Measurements from ENCODE around the gene C12orf76. TPM values are rescaled to one million over a fixed set of nuclear protein-coding genes. Genes with fewer than 3 reads are reported as not detected.

The C12orf76 gene
- total RNA-seq, 1 experiment from 2014 or later: 3.6 TPM

- DNase-seq (ENCODE audit: low read depth): no peak
- in situ Hi-C loops (cut with HindIII; ENCODE audit: low pct_unique_long_range_greater_than_20kb, low sequenced_read_pairs): no loop called here
Measured at GRCh38 chr12:110001596-110001995, 46.7 kb downstream of the C12orf76 start.

DNA sequence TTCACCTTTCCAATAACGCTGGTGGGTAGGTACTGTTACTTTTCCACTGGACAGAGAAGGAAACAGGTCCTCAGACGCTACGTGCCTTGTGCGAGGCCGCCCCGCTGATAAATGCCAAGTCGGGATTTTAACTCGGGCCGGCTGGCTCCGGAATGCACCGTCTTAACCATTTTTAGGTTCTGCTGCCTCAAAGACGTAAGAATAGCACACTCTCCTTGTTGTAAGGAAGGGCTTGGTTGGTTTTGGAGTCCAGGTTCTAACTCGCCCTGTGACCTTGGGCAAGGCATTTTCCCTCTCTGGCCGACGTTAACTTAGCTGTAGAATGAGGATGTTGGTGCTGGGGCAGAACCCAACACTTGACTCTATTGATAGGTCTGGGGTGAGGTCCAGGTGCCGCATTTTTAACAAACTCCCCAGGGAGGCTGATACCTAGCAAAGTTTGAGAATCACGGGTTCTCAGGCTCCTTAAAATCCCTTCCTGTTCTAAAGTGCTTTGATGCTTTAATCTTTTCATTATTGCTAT lies 48.3 kb downstream of the C12orf76 start:
- no peak for DNase-seq (ENCODE audit: low read depth)
- in situ Hi-C loops (cut with HindIII; ENCODE audit: low pct_unique_long_range_greater_than_20kb, low sequenced_read_pairs): no loop called here

DNA sequence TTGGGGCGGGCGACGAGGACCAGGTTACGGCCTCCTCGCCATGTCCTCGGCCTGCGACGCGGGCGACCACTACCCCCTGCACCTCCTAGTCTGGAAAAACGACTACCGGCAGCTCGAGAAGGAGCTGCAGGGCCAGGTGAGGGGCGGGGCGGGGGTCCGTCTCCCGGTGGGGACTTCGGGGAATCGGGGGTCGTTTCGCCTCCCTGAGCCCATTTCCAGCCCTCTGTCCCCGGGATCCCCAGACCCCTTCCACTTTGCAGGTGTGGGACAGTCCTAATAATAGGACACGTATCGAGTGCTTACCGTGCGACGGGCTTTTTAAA lies 48.7 kb downstream of the C12orf76 start:
- no peak for DNase-seq (ENCODE audit: low read depth)
- in situ Hi-C loops (cut with HindIII; ENCODE audit: low pct_unique_long_range_greater_than_20kb, low sequenced_read_pairs): no loop called here

DNA sequence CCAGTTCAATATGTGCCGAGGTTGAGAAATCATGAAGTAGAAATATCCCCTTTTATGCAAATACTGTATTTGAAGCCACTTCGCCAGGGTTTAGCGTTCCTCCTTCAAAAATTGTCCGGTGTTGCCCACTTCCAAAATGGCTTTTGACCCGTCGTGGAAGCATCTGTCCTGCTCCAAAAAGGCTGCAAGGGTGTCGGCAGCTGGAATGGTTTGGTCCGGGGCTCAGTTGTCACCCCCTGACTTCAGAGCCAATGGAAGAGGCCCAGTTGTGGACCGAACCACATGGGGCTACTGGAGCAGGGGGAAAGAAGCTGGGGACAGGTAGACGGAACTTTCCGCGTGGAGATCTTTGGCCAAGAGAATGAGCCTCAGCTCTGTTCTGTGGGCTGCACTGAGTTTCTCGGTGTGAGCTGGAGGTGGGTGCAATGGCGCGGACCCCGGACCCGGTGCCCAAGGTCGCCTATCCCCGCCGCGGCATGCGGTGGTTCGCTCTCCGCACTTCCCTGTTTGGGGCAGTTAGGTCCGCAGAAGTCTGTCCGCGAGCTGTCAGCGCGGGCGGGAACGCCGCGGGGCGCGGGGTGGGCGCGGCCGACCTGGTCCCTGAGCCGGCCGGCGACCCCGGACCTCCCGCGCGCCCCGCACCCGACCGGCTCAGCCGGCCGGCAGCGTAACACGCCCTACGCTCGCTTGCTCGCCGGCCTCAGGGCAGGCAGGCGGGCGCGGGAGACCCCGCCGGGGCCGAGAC lies 49.2 kb downstream of the C12orf76 start, which contains the start of gene ANKRD13A:
TSS of gene ANKRD13A (plus strand) at position 527 of the 745 bp plus-strand sequence. CDS start 259 bp downstream, outside the sequence.
- in situ Hi-C loops (cut with HindIII; ENCODE audit: low pct_unique_long_range_greater_than_20kb, low sequenced_read_pairs): no loop called here

DNA sequence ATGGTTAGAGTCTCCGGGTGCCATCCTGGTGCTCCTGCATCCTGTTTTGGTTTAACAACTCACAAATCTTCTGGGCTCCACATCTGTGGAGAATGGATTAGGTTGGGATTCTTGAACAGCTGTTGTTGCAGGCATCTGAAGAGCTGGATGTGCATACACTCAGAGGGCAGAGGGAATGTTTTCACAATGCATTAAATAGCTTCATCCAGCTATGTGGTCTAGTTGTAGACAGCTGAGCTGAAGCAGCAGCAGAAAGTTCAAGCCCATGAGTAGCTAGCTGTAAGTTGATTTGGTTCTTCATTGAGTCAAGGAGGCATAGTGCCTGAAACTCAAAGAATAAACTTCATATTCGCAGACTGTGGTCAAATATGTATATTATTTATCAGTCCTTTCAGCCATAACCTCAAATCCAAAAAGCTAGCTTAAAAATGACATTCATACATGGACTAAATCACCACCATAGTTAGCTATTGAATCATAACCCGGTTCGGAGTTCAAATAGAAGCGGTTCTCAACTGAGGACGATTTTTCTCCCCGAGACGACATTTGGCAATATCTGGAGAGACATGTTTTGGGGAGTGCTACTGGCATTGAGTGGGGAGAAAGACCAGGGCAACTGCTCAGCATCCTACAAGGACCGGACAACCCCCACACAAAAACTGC lies 50.0 kb downstream of the C12orf76 start:
- in situ Hi-C loops (cut with HindIII; ENCODE audit: low pct_unique_long_range_greater_than_20kb, low sequenced_read_pairs): no loop called here
- DNase-seq (ENCODE audit: low read depth): no peak

More for the DNA sequence above, 49.2 kb downstream of the C12orf76 start, which contains the start of gene ANKRD13A:
- DNase-seq (ENCODE audit: low read depth): peak; percentile 83

DNA sequence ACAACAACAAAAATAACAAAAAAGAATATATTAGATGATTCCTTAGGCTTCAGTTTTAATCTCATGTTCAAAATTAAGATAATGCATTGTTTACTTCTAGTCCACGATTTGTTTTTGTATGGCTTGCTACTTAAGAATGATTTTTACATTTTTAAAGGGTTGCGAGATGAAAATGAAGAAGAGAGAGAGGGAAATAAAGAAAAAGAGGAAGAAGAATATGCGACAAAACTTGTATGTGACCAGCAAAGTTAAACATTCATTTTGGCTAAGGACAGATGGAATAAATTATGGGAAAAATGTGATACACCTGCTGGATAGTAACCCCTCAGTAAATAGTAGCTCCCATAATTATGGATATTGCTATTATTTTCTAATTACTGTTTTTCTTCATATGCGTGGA lies 50.9 kb downstream of the C12orf76 start:
- no peak for DNase-seq (ENCODE audit: low read depth)

GRCh38 chr12:109996483-109996853 lies 51.9 kb downstream of the C12orf76 start:
- in situ Hi-C loops (cut with HindIII; ENCODE audit: low pct_unique_long_range_greater_than_20kb, low sequenced_read_pairs): no loop called here

More for the DNA sequence above, 50.9 kb downstream of the C12orf76 start:
- in situ Hi-C loops (cut with HindIII; ENCODE audit: low pct_unique_long_range_greater_than_20kb, low sequenced_read_pairs): no loop called here

GRCh38 chr12:109995686-109996482 lies 52.4 kb downstream of the C12orf76 start, which contains the start of gene GIT2:
TSS of gene GIT2 (minus strand) at chr12:109996368. CDS start at chr12:109996224, 144 bp downstream.
- in situ Hi-C loops (cut with HindIII; ENCODE audit: low pct_unique_long_range_greater_than_20kb, low sequenced_read_pairs): no loop called here
- DNase-seq (ENCODE audit: low read depth): peak; percentile 81

More at GRCh38 chr12:109996483-109996853, 51.9 kb downstream of the C12orf76 start:
- no peak for DNase-seq (ENCODE audit: low read depth)

DNA sequence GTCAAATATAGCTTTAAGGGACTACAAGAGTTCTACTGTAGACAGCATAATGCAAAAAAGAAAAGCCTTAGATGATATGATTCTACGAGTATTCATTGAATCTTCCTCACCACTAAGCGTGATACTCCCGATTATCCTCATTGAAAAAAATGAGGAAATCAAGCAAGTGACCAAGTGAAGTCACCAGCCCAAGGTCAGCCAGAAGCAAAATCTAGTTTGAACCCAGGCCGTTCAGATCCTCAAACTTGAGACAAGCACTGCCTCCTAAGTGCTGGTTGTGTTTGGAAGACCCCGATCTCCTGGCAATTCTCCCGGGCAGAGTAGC lies 53.0 kb downstream of the C12orf76 start:
- DNase-seq (ENCODE audit: low read depth): no peak
- in situ Hi-C loops (cut with HindIII; ENCODE audit: low pct_unique_long_range_greater_than_20kb, low sequenced_read_pairs): no loop called here

- in situ Hi-C loops (cut with HindIII; ENCODE audit: low pct_unique_long_range_greater_than_20kb, low sequenced_read_pairs): no loop called here
- no peak for DNase-seq (ENCODE audit: low read depth)
Measured at GRCh38 chr12:109994401-109995175, 53.7 kb downstream of the C12orf76 start.

DNA sequence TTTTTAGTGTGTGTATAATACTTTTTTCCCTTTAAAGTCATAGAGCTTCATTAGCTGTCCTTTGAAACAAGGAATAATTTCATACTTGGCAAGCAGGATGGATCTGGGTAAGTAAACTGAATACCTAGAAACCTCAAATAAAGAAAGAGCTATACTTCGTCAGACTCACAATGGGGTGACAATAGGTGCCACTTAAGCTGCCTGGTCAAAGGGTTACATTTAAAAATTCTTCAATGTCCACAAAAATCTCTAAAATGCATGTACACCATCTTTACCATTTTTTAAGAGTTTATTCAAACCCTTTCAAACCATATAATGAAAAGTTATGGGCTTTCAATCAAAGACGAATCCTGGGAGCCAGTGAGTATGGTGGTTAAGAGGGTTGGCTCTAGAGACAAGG lies 55.2 kb downstream of the C12orf76 start:
- no peak for DNase-seq (ENCODE audit: low read depth)
- in situ Hi-C loops (cut with HindIII; ENCODE audit: low pct_unique_long_range_greater_than_20kb, low sequenced_read_pairs): no loop called here

GRCh38 chr12:109991586-109991985 lies 56.7 kb downstream of the C12orf76 start:
- in situ Hi-C loops (cut with HindIII; ENCODE audit: low pct_unique_long_range_greater_than_20kb, low sequenced_read_pairs): no loop called here
- DNase-seq (ENCODE audit: low read depth): no peak

Other genes with a start within 250 kb of the C12orf76 start
- not detected in 2 replicates for gene TRPV4, start 215.1 kb downstream of the C12orf76 start, total RNA-seq (2014; rRNA removed; shearing (Covaris generic); ENCODE audit: low replicate concordance)
- gene GLTP, start 168.0 kb downstream of the C12orf76 start, total RNA-seq (2014; rRNA removed; shearing (Covaris generic); ENCODE audit: low replicate concordance): 24.2 and 25.0 TPM in 2 replicates
- gene TCHP, start 148.2 kb downstream of the C12orf76 start, total RNA-seq (2014; rRNA removed; shearing (Covaris generic); ENCODE audit: low replicate concordance): 2.0 and 5.2 TPM in 2 replicates
- gene GIT2, start 52.2 kb downstream of the C12orf76 start, total RNA-seq (2014; rRNA removed; shearing (Covaris generic); ENCODE audit: low replicate concordance): 4.5 and 8.0 TPM in 2 replicates
- 5.7 and 6.7 TPM in 2 replicates for gene ANKRD13A, start 49.1 kb downstream of the C12orf76 start, total RNA-seq (2014; rRNA removed; shearing (Covaris generic); ENCODE audit: low replicate concordance)
- 14.5 and 21.1 TPM in 2 replicates for gene IFT81, start 75.8 kb upstream of the C12orf76 start, total RNA-seq (2014; rRNA removed; shearing (Covaris generic); ENCODE audit: low replicate concordance)
- 8.0 and 15.3 TPM in 2 replicates for gene ATP2A2, start 232.7 kb upstream of the C12orf76 start, total RNA-seq (2014; rRNA removed; shearing (Covaris generic); ENCODE audit: low replicate concordance)

Measured in Caki2 (cell line).